Measurements from ENCODE around the gene MATR3.
"Not testable (repeated sequence)": the region's sequence is repeated elsewhere in the genome, so short reads cannot be mapped to it uniquely, and the experiment has no call there.

MATR3 gene

GRCh38 chr5:139268364-139269202, 25.0 kb upstream of the MATR3 start:
- no peaks in the 10 kb centered on the region for H3K9me3 ChIP-seq (ENCODE audit: insufficient read depth, low read length)
- no peak overlapping the region for H3K4me2 ChIP-seq (ENCODE audit: low read depth, low read length, poor library complexity, severe bottlenecking)
- no peaks in the 10 kb centered on the region for H3F3A ChIP-seq (ENCODE audit: insufficient read depth)
- H3K79me2 ChIP-seq (ENCODE audit: insufficient read depth, low read length), result no peaks in the 10 kb centered on the region
- H3K36me3 ChIP-seq (ENCODE audit: low read length), result no peaks in the 10 kb centered on the region
- H3K27ac ChIP-seq (ENCODE audit: low read depth, low read length), result no peak overlapping the region
- H4K20me1 ChIP-seq (ENCODE audit: low read depth, low read length), result no peaks in the 10 kb centered on the region
- H2AFZ ChIP-seq (ENCODE audit: low read depth, low read length, severe bottlenecking), result no peak overlapping the region
- no peak overlapping the region for H3K4me3 ChIP-seq (ENCODE audit: insufficient read depth, low read length, poor library complexity, severe bottlenecking)
- H3K9me2 ChIP-seq (replicated peaks; ENCODE audit: insufficient read depth, low read length), result no peaks in the 10 kb centered on the region
- H3K27me3 ChIP-seq (ENCODE audit: low read length), result no peaks in the 10 kb centered on the region
- H3K9ac ChIP-seq (ENCODE audit: low read length), result no peak overlapping the region
- TF ChIP-seq EZH2phosphoT487 (conservative IDR thresholded peaks at IDR 0.05; ENCODE audit: low read length) (no peak), CTCF (IDR thresholded peaks at IDR 0.05; ENCODE audit: insufficient read depth, low read length, poor library complexity, severe bottlenecking) (no peak)

- H4K20me1 ChIP-seq (ENCODE audit: low read depth, low read length); H3K9ac ChIP-seq (ENCODE audit: low read length); H3K36me3 ChIP-seq (ENCODE audit: low read length); H3K9me3 ChIP-seq (ENCODE audit: insufficient read depth, low read length); H3K4me2 ChIP-seq (ENCODE audit: low read depth, low read length, poor library complexity, severe bottlenecking); H2AFZ ChIP-seq (ENCODE audit: low read depth, low read length, severe bottlenecking); H3K4me3 ChIP-seq (ENCODE audit: insufficient read depth, low read length, poor library complexity, severe bottlenecking); H3K27me3 ChIP-seq (ENCODE audit: low read length); H3K9me2 ChIP-seq (replicated peaks; ENCODE audit: insufficient read depth, low read length); H3K27ac ChIP-seq (ENCODE audit: low read depth, low read length): not testable (repeated sequence)
- Histone ChIP-seq H3F3A (ENCODE audit: insufficient read depth) (peaks cover 14% of the 10 kb centered on the region), H3K79me2 (ENCODE audit: insufficient read depth, low read length) (peaks cover 17% of the 10 kb centered on the region)
Measured at GRCh38 chr5:139270718-139271117, 22.8 kb upstream of the MATR3 start.

- H2AFZ ChIP-seq (ENCODE audit: low read depth, low read length, severe bottlenecking), result no peak overlapping the region
- H3K9ac ChIP-seq (ENCODE audit: low read length), result no peak overlapping the region
- no peaks in the 10 kb centered on the region for H3K27me3 ChIP-seq (ENCODE audit: low read length)
- no peak overlapping the region for H3K27ac ChIP-seq (ENCODE audit: low read depth, low read length)
- peaks cover 20% of the 10 kb centered on the region for H3F3A ChIP-seq (ENCODE audit: insufficient read depth)
- no peak for TF ChIP-seq EZH2phosphoT487 (conservative IDR thresholded peaks at IDR 0.05; ENCODE audit: low read length)
- TF ChIP-seq CTCF (IDR thresholded peaks at IDR 0.05; ENCODE audit: insufficient read depth, low read length, poor library complexity, severe bottlenecking), result no peak
- no peak overlapping the region for H3K4me3 ChIP-seq (ENCODE audit: insufficient read depth, low read length, poor library complexity, severe bottlenecking)
- H3K9me3 ChIP-seq (ENCODE audit: insufficient read depth, low read length), result no peaks in the 10 kb centered on the region
- H3K4me2 ChIP-seq (ENCODE audit: low read depth, low read length, poor library complexity, severe bottlenecking), result no peak overlapping the region
- peaks cover 9% of the 10 kb centered on the region; the same call in 1 of the 2 replicates for H3K36me3 ChIP-seq (ENCODE audit: low read length)
- no peaks in the 10 kb centered on the region for H3K9me2 ChIP-seq (replicated peaks; ENCODE audit: insufficient read depth, low read length)
- H4K20me1 ChIP-seq (ENCODE audit: low read depth, low read length), result no peaks in the 10 kb centered on the region; the same call in 1 of the 2 replicates
- peaks cover 24% of the 10 kb centered on the region for H3K79me2 ChIP-seq (ENCODE audit: insufficient read depth, low read length)
Measured at GRCh38 chr5:139271201-139272027, 22.1 kb upstream of the MATR3 start.
